ENCODE data around the gene LHFPL6. TPM values are rescaled to one million over a fixed set of nuclear protein-coding genes. Genes with fewer than 3 reads are reported as not detected.

Gene LHFPL6
- total RNA-seq, 3 donors from 2014 or later = 54.2 to 99.6 (median 91.7) TPM

GRCh38 chr13:39310961-39311360, 292.0 kb downstream of the LHFPL6 start:
- DNase-seq (ENCODE audit: low spot score in 2 of 2) = no peak
- Histone ChIP-seq H3K9me3 (no peaks in the 10 kb centered on the region), H3K4me3 (no peak overlapping the region), H3K27me3 (no peaks in the 10 kb centered on the region), H3K4me1 (peaks cover 0 to 5% of the 10 kb centered on the region in 2 donors), H3K36me3 (no peaks in the 10 kb centered on the region), H3K27ac (no peak overlapping the region)
- TF ChIP-seq POLR2A (IDR thresholded peaks at IDR 0.05) (no peak), CTCF (IDR thresholded peaks at IDR 0.05) (no peak), POLR2AphosphoS5 (IDR thresholded peaks at IDR 0.05) (no peak)
- intact Hi-C loops (cut with DNase I; ENCODE audit: low total_unique reads) = no loop called here

- Histone ChIP-seq H3K9me3 (no peaks in the 10 kb centered on the region), H3K27me3 (no peaks in the 10 kb centered on the region), H3K4me3 (no peak overlapping the region), H3K4me1 (peaks cover 0 to 5% of the 10 kb centered on the region in 2 donors), H3K27ac (no peak overlapping the region), H3K36me3 (no peaks in the 10 kb centered on the region)
- DNase-seq (ENCODE audit: low spot score in 2 of 2) = no peak
- intact Hi-C loops (cut with DNase I; ENCODE audit: low total_unique reads) = no loop called here
- no peak for TF ChIP-seq POLR2AphosphoS5 (IDR thresholded peaks at IDR 0.05)
- no peak for TF ChIP-seq CTCF (IDR thresholded peaks at IDR 0.05)
- no peak for TF ChIP-seq POLR2A (IDR thresholded peaks at IDR 0.05)
These were observed 296.1 kb downstream of the LHFPL6 start for GRCh38 chr13:39306639-39307589.

- H3K4me1 ChIP-seq = no peaks in the 10 kb centered on the region
- no peak overlapping the region for H3K27ac ChIP-seq
- TF ChIP-seq POLR2A (IDR thresholded peaks at IDR 0.05) (no peak), CTCF (IDR thresholded peaks at IDR 0.05) (no peak), POLR2AphosphoS5 (IDR thresholded peaks at IDR 0.05) (no peak)
- intact Hi-C loops (cut with DNase I; ENCODE audit: low total_unique reads) = no loop called here
- H3K27me3 ChIP-seq = no peaks in the 10 kb centered on the region
- DNase-seq (ENCODE audit: low spot score in 2 of 2) = no peak
- H3K4me3 ChIP-seq = no peak overlapping the region
- no peaks in the 10 kb centered on the region for H3K9me3 ChIP-seq
- H3K36me3 ChIP-seq = no peaks in the 10 kb centered on the region
These were observed 300.2 kb downstream of the LHFPL6 start for GRCh38 chr13:39302820-39303219.

GRCh38 chr13:39298951-39299350, 304.0 kb downstream of the LHFPL6 start:
- Histone ChIP-seq H3K36me3 (no peaks in the 10 kb centered on the region), H3K27me3 (no peaks in the 10 kb centered on the region), H3K9me3 (peaks cover 4 to 9% of the 10 kb centered on the region in 2 donors), H3K27ac (no peak overlapping the region), H3K4me3 (no peak overlapping the region), H3K4me1 (no peaks in the 10 kb centered on the region)
- DNase-seq (ENCODE audit: low spot score in 2 of 2) = no peak
- TF ChIP-seq POLR2A (IDR thresholded peaks at IDR 0.05) (no peak), CTCF (IDR thresholded peaks at IDR 0.05) (no peak), POLR2AphosphoS5 (IDR thresholded peaks at IDR 0.05) (no peak)
- intact Hi-C loops (cut with DNase I; ENCODE audit: low total_unique reads) = no loop called here

- intact Hi-C loops (cut with DNase I; ENCODE audit: low total_unique reads) = no loop called here
- no peak for DNase-seq (ENCODE audit: low spot score in 2 of 2)
- Histone ChIP-seq H3K36me3 (no peaks in the 10 kb centered on the region), H3K27ac (no peak overlapping the region), H3K4me3 (no peak overlapping the region), H3K27me3 (no peaks in the 10 kb centered on the region), H3K9me3 (peaks cover 4 to 9% of the 10 kb centered on the region in 2 donors), H3K4me1 (no peaks in the 10 kb centered on the region)
- TF ChIP-seq CTCF (IDR thresholded peaks at IDR 0.05) (no peak), POLR2A (IDR thresholded peaks at IDR 0.05) (no peak), POLR2AphosphoS5 (IDR thresholded peaks at IDR 0.05) (no peak)
These were observed 305.3 kb downstream of the LHFPL6 start for GRCh38 chr13:39297664-39298171.
